ENCODE results near the gene GRM7. TPM values are rescaled to one million over a fixed set of nuclear protein-coding genes. Genes with fewer than 3 reads are reported as not detected.

Gene GRM7
- total RNA-seq, 1 experiment from 2014 or later = not detected

DNA sequence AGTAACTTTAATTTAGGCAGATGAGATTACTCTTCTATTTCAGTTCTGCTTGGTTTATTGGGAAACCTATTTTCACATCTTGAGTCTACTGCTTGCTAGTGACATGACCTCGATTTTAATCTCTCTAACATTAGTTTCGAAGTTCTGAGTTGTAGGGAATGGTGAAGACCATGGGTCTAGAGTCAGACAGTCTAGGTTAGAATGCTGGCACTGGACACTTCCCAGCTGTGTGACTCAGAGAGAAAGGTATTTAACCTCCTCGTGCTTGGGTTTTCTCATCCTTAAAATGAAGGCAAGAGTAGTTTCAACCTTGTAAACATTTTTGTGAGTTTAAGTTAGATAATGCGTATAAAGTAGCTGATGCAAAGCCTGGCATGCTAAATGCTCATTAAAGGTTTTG, 422.1 kb downstream of the GRM7 start:
- intact Hi-C loops (cut with micrococcal nuclease) = no loop called here
- DNase-seq = no peak

GRCh38 chr3:7285505-7285904, 424.6 kb downstream of the GRM7 start:
- peaks cover 27% of the 10 kb centered on the region for H3K9me3 ChIP-seq (ENCODE audit: low read length)
- ChIA-PET POLR2A (ENCODE audit: unreplicated experiment) (no interaction called here), CTCF (no interaction called here)
- DNase-seq (no peak), ATAC-seq (no peak)
- no TSS peak for BruUV-seq (replicated peaks)
- no peak overlapping the region for H3K4me3 ChIP-seq (ENCODE audit: low read length)
- no peaks in the 10 kb centered on the region for H3K79me2 ChIP-seq (ENCODE audit: low read length)
- no peaks in the 10 kb centered on the region for H3K9me2 ChIP-seq (replicated peaks; ENCODE audit: low read length)
- intact Hi-C loops (cut with micrococcal nuclease) = no loop called here
- H3K9ac ChIP-seq (ENCODE audit: low read length) = no peak overlapping the region
- no peaks in the 10 kb centered on the region for H3K36me3 ChIP-seq (ENCODE audit: low read depth, low read length)
- H3K27ac ChIP-seq (ENCODE audit: low read length) = no peak overlapping the region
- no peaks in the 10 kb centered on the region for H3K4me1 ChIP-seq (ENCODE audit: insufficient read depth, low read length)
- no peak overlapping the region for H3K4me2 ChIP-seq (ENCODE audit: low read length)
- TF ChIP-seq EZH2phosphoT487 (IDR thresholded peaks at IDR 0.05; ENCODE audit: borderline replicate concordance, low read length) = no peak
- no peak overlapping the region for H2AFZ ChIP-seq (ENCODE audit: low read length)
- H4K20me1 ChIP-seq (ENCODE audit: low read length) = no peaks in the 10 kb centered on the region
- H3K27me3 ChIP-seq (ENCODE audit: low read length) = no peaks in the 10 kb centered on the region
- H3F3A ChIP-seq (ENCODE audit: low read length, unreplicated experiment) = no peaks in the 10 kb centered on the region

More for the DNA sequence above, 422.1 kb downstream of the GRM7 start:
- Histone ChIP-seq H3K4me1 (ENCODE audit: insufficient read depth, low read length) (no peaks in the 10 kb centered on the region), H3K79me2 (ENCODE audit: low read length) (no peaks in the 10 kb centered on the region), H3K4me3 (ENCODE audit: low read length) (no peak overlapping the region), H3F3A (ENCODE audit: low read length, unreplicated experiment) (no peaks in the 10 kb centered on the region), H3K27me3 (ENCODE audit: low read length) (no peaks in the 10 kb centered on the region), H3K4me2 (ENCODE audit: low read length) (no peak overlapping the region), H3K9me2 (replicated peaks; ENCODE audit: low read length) (no peaks in the 10 kb centered on the region), H3K36me3 (ENCODE audit: low read depth, low read length) (no peaks in the 10 kb centered on the region), H3K9me3 (ENCODE audit: low read length) (peaks cover 18% of the 10 kb centered on the region), H2AFZ (ENCODE audit: low read length) (no peak overlapping the region), H3K9ac (ENCODE audit: low read length) (no peak overlapping the region), H4K20me1 (ENCODE audit: low read length) (no peaks in the 10 kb centered on the region), H3K27ac (ENCODE audit: low read length) (no peak overlapping the region)
- no peak for ATAC-seq
- ChIA-PET CTCF (no interaction called here), POLR2A (ENCODE audit: unreplicated experiment) (no interaction called here)
- BruUV-seq (replicated peaks) = no TSS peak
- TF ChIP-seq CTCF (conservative IDR thresholded peaks at IDR 0.05; ENCODE audit: low read depth, low read length) (no peak), EZH2phosphoT487 (IDR thresholded peaks at IDR 0.05; ENCODE audit: borderline replicate concordance, low read length) (no peak), EZH2 (IDR thresholded peaks at IDR 0.05; ENCODE audit: low read length, unreplicated experiment) (no peak)

- Histone ChIP-seq H3K36me3 (ENCODE audit: low read depth, low read length) (no peaks in the 10 kb centered on the region), H3K9ac (ENCODE audit: low read length) (no peak overlapping the region), H3F3A (ENCODE audit: low read length, unreplicated experiment) (no peaks in the 10 kb centered on the region), H3K27me3 (ENCODE audit: low read length) (no peaks in the 10 kb centered on the region), H3K9me3 (ENCODE audit: low read length) (peaks cover 24% of the 10 kb centered on the region), H3K9me2 (replicated peaks; ENCODE audit: low read length) (no peaks in the 10 kb centered on the region), H3K4me2 (ENCODE audit: low read length) (no peak overlapping the region), H3K79me2 (ENCODE audit: low read length) (no peaks in the 10 kb centered on the region), H3K27ac (ENCODE audit: low read length) (no peak overlapping the region), H3K4me3 (ENCODE audit: low read length) (no peak overlapping the region), H4K20me1 (ENCODE audit: low read length) (no peaks in the 10 kb centered on the region), H2AFZ (ENCODE audit: low read length) (no peak overlapping the region), H3K4me1 (ENCODE audit: insufficient read depth, low read length) (no peaks in the 10 kb centered on the region)
- ChIA-PET POLR2A (ENCODE audit: unreplicated experiment) (no interaction called here), CTCF (no interaction called here)
- no peak for TF ChIP-seq EZH2phosphoT487 (IDR thresholded peaks at IDR 0.05; ENCODE audit: borderline replicate concordance, low read length)
- no peak for ATAC-seq
- intact Hi-C loops (cut with micrococcal nuclease) = no loop called here
- no peak for DNase-seq
- BruUV-seq (replicated peaks) = no TSS peak
These were observed 427.2 kb downstream of the GRM7 start for GRCh38 chr3:7288133-7288532.

GRCh38 chr3:7289121-7289520, 428.2 kb downstream of the GRM7 start:
- BruUV-seq (replicated peaks) = no TSS peak
- no peak overlapping the region for H3K4me2 ChIP-seq (ENCODE audit: low read length)
- H3K9ac ChIP-seq (ENCODE audit: low read length) = no peak overlapping the region

More at GRCh38 chr3:7289121-7289520, 428.2 kb downstream of the GRM7 start:
- DNase-seq (no peak), ATAC-seq (no peak)
- no peaks in the 10 kb centered on the region for H3K36me3 ChIP-seq (ENCODE audit: low read depth, low read length)
- no peaks in the 10 kb centered on the region for H3F3A ChIP-seq (ENCODE audit: low read length, unreplicated experiment)
- H3K9me3 ChIP-seq (ENCODE audit: low read length) = peaks cover 31% of the 10 kb centered on the region
- H3K4me3 ChIP-seq (ENCODE audit: low read length) = no peak overlapping the region
- intact Hi-C loops (cut with micrococcal nuclease) = no loop called here
- no peak for TF ChIP-seq EZH2 (IDR thresholded peaks at IDR 0.05; ENCODE audit: low read length, unreplicated experiment)
- no peak for TF ChIP-seq EZH2phosphoT487 (IDR thresholded peaks at IDR 0.05; ENCODE audit: borderline replicate concordance, low read length)
- TF ChIP-seq CTCF (conservative IDR thresholded peaks at IDR 0.05; ENCODE audit: low read depth, low read length) = no peak
- H3K27ac ChIP-seq (ENCODE audit: low read length) = no peak overlapping the region
- H3K27me3 ChIP-seq (ENCODE audit: low read length) = no peaks in the 10 kb centered on the region
- ChIA-PET POLR2A (ENCODE audit: unreplicated experiment) (no interaction called here), CTCF (no interaction called here)
- no peaks in the 10 kb centered on the region for H3K4me1 ChIP-seq (ENCODE audit: insufficient read depth, low read length)
- H4K20me1 ChIP-seq (ENCODE audit: low read length) = no peaks in the 10 kb centered on the region
- no peak overlapping the region for H2AFZ ChIP-seq (ENCODE audit: low read length)
- H3K79me2 ChIP-seq (ENCODE audit: low read length) = no peaks in the 10 kb centered on the region
- H3K9me2 ChIP-seq (replicated peaks; ENCODE audit: low read length) = no peaks in the 10 kb centered on the region

Measured in PC-3 (cell line).